CMK (cell line): Measurements from ENCODE around the gene KBTBD6.
"Not testable (repeated sequence)": the region's sequence is repeated elsewhere in the genome, so short reads cannot be mapped to it uniquely, and the experiment has no call there.

Source experiments
- DNase-seq: peaks from one replicate; pipeline ENCODE4 v3.0.0-alpha.2; 2010; ENCODE audit warnings: low read depth

KBTBD6 gene, protein sequence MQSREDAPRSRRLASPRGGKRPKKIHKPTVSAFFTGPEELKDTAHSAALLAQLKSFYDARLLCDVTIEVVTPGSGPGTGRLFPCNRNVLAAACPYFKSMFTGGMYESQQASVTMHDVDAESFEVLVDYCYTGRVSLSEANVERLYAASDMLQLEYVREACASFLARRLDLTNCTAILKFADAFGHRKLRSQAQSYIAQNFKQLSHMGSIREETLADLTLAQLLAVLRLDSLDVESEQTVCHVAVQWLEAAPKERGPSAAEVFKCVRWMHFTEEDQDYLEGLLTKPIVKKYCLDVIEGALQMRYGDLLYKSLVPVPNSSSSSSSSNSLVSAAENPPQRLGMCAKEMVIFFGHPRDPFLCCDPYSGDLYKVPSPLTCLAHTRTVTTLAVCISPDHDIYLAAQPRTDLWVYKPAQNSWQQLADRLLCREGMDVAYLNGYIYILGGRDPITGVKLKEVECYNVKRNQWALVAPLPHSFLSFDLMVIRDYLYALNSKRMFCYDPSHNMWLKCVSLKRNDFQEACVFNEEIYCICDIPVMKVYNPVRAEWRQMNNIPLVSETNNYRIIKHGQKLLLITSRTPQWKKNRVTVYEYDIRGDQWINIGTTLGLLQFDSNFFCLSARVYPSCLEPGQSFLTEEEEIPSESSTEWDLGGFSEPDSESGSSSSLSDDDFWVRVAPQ

DNA sequence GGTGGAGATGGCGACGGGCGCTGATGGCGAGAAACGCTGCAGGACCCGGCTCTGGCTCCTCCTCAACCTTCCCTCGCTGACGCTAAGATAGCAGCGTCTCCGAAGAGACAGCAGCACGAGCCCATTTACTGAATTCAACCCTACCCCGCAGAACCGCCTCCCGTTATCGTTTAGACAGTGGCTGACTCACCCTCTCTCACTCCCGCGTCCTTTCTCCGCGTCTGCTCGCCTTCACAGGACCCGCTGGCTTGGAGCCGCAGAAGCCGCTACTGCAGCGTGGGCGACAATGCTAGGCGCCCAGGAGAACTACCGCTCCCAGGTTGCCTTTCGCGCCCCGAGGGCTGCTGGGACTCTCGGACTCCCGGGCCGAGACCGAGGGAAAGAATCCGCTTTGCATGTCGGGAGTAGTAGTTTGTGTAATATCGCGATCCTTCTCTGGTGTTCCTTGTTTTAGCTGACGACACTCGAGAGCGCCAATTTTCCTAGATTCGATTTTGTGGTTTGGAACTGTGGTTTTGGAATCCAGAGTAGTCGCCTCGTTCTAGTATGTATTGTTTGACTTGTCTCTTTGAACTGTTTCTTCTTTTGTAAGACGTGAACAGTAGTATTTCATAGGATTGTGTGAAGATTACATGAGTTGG lies at the start of gene KBTBD6:
Gene KBTBD6 (minus strand): TSS at position 291 of the 641 bp plus-strand sequence. CDS start 291 bp downstream, outside the sequence.
- DNase-seq: peak; percentile 67

DNA sequence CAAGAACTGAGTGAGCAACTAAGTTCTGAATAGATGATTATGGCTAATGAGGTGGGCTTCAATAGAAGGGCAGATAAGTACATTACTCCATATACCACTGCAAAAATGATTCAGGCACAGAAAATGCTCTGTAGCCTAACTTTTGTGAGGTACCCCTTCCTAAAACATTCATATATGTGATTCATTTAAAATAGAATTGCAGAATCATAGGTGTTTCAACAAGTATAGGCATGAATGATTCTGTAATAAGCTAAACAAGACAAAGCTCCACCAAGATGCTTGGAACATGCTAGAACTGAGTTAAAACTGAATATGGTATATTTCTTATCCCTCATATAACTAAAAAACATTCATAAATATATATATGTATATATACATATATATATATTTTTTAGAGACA lies 49.6 kb upstream of the KBTBD6 start:
- DNase-seq: no peak

DNA sequence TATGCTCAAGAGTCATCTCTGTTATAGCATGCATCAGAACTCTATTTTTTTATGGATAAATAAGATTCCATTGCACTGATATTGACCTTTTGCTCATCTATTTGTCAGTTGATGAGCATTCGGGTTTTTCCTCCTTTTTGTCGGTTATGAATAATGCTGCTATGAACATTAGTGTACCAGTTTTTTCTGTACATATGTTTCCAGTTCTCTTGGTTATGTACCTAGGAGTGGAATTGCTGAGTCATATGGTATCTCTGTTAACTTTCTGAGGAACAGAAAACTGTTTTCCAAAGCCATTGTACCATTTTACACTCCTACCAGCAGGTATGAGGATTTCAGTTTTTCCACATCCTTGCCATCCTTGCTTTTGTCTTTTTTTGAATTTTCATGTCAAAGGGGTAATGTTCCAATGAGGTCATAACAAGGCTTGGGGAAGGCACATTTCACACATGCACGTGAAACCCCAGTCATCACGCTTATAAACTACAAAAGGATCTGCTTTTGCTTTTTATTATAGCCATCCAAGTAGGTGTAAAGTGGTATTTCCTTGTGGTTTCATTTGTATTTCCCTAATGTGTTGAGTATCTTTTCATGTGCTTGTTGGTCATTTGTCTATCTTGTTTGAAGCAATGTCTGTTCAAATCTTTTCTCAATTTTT lies 47.1 kb upstream of the KBTBD6 start:
- no peak for DNase-seq

DNA sequence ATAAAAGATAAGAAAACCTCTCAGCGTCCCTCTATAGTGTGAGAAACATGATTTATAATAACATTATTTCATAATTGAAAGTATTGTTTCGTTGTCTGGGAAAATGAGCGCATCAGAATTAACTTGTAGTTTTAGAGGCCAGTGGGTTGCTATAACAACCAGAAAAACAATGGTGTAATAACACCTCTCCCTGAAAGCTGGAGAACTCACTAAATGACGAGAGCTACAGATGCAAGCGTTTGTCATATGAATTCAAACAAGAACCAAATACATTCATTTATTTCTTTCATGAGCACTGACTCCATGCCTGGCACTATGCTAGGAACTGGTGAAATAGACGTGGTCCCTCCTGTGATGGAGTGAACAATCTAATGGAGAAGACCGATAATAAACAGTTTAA lies 45.4 kb upstream of the KBTBD6 start:
- no peak for DNase-seq

DNA sequence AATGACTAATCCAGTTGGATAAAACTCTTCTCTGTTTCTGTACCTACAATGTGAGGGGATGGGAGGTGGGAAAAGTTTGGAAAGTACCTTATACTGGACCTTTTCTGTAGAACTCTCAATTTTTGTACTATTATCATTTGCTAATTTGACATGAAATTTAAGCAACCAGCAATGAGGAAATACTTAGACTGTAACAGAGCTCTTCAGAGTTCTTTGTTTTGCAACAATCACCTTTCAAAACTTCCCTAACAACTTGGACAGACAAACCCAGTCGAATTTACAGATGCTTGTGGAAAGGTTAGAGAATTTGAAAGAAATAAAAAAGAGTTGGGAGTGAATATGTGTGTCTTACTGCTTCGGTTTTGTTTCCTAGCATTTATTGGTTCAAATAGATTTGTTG lies 45.0 kb upstream of the KBTBD6 start:
- DNase-seq: no peak

DNA sequence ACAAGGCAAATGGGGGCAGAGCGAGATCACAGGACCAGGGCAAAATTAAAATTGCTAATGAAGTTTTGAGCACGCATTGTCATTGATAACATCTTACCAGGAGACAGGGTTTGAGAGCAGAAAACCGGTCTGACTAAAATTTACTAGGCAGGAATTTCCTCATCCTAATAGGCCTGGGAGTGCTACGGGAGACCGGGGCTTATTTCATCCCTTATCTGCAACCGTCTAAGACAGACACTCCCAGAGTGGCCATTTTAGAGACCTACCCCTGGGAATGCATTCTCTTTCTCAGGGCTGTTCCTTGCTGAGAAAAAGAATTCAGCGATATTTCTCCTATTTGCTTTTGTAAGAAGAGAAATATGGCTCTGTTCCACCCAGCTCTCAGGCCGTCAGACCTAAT lies 43.0 kb upstream of the KBTBD6 start:
- DNase-seq: not testable (repeated sequence)

DNA sequence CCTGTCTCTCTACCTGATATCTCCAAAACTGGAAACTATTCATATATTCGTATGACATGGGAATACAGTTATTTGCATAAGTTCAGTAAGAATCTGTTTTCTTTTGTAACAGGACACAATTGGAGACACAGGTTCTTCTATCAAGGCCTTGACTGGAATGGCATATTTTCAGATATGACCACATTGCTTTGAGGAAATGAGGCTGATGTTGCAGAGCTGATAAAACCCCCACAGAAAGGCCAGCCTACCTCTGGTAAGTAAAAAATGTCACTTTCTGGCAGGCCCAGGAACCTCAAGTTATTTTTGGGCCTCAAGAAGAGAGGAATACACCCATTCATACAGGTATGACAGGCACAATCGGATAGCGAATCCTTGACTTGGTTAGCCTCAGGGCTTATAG lies 29.5 kb upstream of the KBTBD6 start:
- DNase-seq: no peak

DNA sequence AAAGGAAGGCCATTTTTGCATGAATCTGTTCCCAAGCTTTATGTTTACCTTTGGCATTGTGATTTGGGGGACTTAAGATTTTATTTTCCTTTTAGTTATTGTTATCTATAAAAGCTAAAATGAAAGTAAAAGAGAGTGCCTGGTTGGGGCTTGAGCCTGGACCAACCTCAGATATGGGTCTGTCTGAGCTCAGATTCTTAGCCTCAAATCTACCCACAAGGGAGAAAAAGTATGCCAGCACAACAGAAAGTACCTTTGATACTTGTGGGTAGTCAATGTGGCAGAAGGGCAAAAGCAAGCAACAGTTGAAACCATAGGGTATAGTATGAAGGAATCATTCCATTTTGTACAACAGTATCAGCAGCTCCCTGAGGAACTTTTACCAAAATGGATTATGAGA lies 26.6 kb upstream of the KBTBD6 start:
- no peak for DNase-seq

DNA sequence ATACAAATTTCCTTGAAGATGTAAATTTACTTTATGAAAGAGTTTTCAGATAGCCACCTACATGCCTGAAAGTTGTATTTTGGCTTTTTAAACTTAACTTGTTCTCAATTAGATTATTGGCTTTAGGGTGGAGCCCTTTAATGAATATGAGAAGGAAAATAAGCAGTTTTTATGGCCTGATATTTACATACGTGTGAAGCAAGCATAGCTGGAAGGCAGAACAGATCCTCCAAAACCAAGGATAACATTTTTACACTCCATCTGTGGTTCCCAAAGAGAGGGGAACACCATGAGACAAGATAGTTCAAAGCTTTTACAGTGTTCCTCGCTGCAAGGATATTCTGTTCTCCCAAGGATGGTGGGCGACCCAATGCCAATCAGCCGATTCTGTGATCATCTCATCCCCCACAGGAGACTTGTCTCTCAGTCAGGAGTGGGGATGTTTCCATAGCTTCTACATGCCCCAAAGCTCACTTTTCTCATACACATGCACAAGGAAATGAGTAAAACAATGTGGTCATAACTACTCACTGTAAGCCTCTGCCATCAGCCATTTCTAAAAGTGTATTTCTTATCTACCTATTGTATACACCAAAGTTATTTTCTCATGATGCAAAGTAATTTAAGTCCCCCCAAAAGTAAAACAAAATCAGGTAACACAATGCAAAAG lies 24.6 kb upstream of the KBTBD6 start:
- no peak for DNase-seq

DNA sequence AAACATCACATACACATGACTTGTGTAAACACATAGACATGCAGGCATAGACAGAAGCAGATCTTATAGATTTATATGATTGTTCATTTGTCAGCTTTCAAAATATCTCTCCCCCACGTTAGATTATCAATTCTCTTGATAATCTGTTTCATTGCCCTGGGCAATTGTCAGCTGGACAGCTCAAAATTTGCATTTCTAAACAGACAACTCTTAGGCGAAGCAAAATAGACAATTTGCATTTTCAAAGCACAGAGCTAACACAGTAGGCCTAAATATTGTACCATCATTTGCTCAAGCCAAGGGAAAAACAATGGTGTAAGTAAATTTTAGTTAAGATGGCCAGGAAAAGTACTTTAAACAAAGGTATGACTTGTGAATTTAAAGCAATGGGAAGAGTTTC lies 24.0 kb upstream of the KBTBD6 start:
- no peak for DNase-seq

DNA sequence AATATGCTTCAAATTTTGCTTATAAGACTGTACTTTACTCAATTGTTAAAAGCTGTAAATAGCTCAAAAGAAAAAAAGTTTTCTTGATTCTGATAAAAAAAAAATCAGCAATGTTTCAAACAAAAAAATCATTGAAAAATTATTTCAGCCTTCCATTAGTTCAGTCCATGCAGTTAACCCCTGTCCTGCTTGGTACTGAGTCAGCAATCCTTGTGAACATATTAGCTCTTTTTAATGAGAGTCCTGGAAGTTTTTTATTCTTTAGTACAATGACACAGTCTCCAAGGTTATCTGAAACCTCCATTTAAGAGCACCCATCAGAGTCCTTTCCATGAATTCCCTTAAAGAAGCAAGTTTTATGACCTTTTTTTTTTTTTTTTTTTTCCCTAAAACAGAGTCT lies 21.4 kb upstream of the KBTBD6 start:
- DNase-seq: no peak

DNA sequence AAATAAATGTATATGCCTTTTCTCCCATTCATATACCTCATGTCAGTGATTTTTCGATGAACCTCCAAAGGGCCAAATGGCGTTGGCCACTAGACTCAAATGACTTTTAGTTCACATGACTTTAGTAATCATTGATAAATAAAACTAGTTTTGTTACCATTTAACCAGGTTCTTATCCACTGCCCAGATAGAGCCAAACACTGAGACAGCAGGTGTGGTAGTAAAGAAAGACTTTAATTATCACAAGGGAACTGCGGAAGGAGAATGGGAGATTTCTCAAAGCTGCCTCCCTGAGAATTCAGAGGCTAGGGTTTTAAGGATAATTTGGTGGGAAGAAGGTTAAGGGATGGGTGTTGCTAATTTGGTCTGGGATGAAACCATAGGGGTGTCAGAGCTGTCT lies 19.4 kb upstream of the KBTBD6 start:
- DNase-seq: no peak

DNA sequence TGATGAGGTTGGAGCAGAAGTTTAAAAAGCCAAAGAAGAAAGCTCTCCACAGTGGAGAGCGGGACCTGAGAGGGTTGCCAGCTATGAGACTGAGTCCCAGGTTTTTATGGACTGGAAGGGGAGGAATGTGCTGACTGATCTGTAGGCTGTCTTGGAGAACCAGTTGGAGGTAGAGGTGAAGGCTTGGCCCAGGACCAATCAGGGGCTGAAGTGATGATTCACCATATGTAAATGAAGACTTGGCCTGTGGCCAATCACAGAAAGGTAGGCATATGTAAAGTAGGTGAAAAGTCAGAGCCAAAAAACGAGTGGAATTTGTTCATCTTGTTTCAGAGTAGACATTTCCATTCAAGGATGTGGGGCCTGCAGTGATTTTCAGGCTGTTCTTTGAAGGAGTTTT lies 17.5 kb upstream of the KBTBD6 start:
- DNase-seq: no peak

DNA sequence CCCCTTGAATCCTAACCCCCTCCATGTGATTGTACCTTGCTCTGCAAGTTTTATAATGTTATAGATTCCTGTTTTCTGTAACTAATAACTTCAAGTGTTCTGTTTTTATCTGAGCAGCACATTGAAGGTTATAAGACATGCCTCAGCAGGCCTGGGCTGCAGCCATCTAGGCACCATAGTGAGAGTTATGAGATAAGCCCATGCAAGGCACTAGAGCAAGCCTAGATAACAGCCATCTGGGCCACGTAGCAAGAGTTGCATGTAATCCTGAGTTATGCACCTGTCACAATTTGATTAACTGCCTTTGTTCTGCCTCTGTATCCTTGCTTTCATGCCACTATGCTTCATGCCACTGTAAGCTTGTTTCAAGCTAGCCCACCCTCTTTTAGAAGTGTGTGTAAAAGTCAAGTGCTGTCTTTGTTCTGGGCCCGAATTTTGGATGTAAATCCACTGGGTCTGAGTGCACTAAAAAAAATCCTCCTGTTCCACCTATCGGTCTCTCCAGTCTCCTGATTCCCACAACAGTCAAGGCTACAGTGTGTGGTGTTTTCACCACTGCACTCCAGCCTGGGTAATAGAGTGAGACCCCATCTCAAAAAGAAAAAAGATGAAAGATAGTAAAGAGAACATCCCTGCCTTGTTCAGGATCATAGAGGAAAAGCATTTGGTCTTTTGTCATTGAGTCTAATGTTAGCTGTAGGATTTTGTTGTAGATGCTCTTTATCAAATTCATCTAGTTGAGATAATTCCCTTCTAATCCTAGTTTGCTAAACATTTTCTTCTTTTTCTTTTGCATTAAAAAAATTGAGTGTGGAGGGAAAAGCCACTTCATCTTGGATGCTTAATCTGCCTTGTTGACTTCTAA lies 16.0 kb upstream of the KBTBD6 start:
- DNase-seq: no peak

DNA sequence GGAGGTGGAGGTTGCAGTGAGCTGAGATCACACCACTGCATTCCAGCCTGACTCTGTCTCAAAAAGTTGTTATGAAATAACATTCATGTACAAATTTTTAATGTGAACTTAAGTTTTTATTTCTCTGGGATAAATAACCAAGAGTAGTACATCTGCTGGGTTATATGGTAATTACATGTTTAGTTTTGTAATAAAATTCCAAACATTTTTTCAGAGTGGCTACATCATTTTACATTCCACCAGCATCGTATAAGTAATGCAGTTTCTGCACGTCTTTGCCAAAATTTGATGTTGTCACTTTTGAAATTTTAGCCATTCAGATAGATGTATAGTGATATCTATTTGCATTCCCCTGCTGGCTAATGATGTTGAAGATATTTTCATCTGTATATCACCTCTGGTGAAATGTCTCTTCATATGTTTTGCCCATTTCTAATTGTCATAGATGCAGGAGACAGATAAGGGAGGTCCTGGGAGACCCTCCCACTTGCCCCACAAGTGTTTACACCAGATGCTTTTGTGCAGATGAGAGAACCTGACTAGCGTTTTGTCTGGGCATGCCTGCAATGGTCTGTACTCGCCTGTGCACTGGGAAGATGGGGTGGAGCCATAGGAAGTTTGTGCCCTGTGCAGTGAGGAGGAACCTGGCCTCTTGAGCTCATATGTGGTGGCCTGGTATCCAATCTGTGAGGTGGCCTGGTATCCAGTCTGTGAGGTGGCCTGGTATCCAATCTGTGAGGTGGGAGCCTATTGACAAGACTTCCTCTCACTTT lies 12.7 kb upstream of the KBTBD6 start:
- no peak for DNase-seq

DNA sequence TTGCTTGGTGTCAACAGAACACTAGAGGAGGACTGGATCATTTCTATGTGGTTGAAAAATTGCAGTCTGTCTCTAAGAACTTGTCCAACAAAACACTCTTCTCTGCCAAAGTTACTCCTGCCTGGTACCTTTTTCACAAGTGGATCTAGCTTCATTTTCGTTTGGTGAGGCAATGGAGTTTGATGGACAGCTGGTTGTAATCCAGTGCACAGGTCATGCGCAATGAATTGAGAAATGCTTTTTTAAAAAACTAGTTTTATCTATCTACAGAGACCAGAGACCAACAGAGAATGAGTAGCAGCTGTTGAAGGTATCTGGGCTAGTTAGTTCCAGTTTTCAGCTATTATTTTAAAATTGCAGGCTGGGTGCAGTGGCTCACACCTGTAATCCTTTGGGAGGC lies 12.0 kb upstream of the KBTBD6 start:
- no peak for DNase-seq

DNA sequence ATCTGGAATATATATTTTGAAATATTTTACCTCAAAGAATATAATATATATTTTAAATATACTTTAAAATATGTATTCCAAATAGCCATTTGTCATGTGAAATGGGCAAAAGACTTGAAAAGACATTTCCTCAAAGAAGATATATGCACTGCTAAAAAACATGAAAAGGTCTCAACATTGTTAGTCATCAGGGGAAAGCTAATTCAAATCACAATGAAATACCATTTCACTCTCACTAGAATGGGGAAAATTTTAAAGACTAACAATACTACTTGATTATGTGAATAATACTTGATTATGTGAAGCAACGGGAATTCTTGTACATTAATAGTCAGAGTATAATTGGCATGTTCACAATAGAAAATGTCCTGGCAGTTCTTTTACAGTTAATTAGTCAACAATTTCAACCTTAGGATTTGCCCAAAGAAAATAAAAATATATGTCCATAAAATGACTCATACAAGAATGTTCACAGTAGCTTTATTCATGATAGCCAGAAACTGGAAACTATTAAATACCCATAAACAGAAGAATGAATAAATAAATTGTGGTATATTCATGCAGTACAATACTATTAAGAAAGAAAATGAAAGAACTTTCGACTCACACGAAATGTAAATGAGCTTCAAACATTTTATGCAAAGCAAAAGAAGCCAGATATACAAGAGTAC lies 6.8 kb upstream of the KBTBD6 start:
- DNase-seq: no peak

DNA sequence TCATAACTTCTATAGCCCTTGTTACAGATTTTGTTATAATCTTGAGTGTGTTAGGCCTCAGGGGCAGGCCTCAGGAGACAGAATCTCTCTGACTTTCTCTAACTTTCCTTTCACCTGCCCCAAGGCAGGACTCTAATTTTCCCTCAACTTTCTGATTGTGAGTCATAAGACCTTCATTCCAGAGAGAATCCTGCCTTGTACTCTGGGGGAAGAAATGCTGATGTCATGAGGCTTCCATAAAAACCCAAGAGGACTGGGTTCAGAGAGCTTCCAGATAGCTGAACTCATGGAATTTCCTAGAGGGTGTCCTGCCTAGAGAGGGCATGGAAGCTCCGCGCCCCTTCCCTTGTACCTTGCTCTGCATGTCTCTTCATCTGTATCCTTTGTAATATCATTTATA lies 5.3 kb upstream of the KBTBD6 start:
- no peak for DNase-seq

DNA sequence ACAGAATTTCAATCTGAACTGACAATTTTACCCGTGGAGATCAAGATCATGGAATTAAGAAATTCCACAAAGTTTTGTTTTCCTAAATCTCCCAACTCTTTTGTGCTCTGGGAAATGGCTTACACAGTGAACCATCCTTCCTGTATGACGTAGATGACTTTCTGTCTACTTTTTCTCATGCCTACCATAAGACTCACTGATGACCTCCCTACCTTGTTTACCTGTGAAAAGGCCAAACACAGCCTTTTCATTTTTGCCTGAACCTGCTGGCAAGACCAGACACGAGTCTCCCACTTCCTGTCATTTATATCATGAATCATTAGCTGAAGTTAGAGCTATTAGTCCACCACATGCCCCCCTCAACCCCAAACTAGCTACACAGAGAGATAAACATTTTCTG lies 4.6 kb upstream of the KBTBD6 start:
- DNase-seq: no peak
